ENCODE results near the gene OTOL1.
"Not testable (repeated sequence)": the region's sequence is repeated elsewhere in the genome, so short reads cannot be mapped to it uniquely, and the experiment has no call there.

The OTOL1 gene

DNA sequence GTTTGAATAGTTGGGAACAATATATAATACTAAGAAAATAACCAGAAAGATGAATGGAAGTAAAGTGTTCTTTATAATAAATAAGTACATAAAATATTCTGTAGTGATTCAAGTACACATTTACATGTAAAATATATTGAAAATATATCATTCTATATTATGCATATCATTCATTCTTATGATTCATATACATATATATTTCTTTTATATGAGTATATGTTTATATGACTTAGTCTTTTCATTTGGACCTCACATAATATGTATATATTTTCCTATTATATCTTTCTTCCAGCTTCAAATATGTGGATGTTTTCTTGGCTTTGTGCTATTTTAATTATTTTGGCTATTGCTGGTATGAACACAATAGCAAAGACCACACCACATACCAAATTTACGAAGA is at the start of gene OTOL1:
Gene OTOL1, plus strand, starts transcription at position 301 of the 400 bp plus-strand sequence. Its CDS starts 0 bp downstream, at position 301.
- DNase-seq, result no peak

DNA sequence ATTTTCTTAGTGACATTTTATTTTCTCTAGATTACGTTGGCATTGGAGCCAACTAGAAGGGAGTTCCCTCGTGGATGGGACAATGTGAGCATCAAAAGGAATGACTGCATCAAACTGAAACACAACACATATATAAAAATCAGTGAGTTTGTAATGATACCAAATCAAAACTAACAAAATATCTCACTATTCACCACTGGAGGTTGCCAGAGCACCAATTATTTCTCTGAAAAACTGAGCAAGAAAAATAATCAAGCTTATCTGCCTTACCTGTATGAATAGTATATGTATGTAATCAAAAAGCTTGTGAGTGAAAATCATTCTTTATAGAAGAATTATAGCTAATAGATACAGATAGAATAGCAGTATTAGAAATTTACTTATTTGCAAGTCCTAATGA is 46.8 kb upstream of the OTOL1 start:
- no peak for DNase-seq

DNA sequence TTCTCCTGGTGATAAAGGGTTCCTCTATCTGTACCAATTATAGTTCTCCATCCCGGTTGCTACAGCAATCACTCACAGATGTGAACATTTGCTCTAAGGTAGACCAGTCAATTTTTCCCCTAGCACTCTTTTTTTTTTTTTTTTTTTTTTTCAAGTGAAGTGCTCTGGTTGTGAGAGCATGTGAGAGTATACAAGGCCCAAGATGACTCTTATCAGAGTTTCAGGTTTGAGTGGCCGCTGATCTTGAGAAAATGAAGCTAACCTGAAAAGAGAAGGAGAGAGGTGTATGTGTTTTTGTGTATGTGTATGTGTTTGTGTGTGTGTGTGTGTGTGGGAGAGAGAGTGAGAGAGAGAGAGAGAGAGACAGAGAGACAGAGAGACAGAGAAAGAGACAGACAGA is 44.4 kb upstream of the OTOL1 start:
- no peak for DNase-seq

DNA sequence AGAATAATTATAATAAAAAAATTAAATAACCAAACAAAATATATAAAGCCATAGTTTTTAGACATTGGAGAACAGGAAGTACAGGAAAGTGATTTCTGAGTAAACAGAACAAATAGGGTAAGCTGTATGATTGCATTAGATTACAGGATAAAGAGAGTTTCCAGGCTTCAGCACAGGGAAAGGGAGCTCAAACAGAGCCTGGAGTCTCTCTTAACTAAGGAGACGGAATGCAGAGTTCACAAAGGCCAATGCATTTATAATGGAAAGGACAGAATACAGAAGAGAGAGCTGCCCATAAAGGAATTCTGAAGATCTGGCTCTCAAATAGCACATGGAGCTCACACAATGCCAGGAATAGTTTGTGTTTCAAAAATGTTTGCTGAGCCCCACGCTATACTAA is 42.0 kb upstream of the OTOL1 start:
- no peak for DNase-seq

DNA sequence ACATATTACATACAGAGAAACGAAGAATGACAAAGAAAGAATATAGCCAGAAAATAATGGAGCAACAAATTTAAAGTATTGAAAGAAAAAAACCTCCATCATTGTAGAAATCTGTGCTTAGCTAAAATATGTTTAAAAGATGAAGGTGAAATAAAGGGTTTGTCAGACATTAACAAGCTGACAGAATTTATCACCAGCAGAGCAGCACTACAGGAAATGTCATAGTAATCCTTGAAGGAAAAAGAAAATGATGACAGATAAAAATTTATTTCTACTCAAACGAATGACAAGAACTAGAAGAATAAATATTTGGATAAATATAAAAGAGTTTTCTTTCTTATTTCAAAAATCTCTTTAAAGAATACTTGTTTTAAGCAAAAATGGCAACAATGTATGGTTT is 40.6 kb upstream of the OTOL1 start:
- DNase-seq, result no peak

DNA sequence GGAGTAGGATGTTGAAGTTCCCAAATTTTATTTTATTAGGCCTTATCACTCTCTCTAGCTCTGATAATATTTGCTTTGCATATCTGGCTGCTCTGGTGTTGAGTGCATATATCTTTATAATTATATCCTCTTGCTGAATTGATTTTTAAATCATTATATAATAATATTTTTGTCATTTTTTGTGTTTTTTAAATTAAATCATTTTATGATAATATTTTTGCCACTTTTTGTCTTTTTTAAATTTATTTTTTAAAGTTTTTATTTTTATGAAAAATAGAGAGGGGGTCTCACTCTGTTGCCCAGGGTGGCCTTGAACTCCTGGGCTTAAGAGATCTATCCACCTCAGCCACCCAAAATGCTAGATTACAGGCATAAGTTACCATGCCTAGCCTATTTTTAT is 34.5 kb upstream of the OTOL1 start:
- DNase-seq, result no peak

DNA sequence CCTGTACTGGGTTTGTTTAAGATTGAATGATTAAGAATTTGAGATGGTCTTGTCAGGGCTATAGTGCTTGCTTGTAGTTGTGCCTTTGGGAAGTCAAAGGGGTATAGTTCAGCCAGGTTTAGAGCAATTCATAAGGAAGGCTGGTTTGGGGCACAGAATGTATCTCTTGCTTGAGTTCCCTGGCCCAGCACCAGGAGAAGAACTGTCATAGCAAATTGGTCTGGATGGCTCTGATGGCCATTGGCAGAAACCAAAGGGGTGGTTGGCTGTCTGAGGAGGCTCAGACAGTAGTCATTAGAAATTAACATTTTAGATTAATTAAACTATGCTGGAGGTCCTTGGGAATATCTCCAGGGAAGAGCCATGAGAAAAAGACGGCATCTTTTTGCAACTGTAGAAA is 25.4 kb upstream of the OTOL1 start:
- no peak for DNase-seq

DNA sequence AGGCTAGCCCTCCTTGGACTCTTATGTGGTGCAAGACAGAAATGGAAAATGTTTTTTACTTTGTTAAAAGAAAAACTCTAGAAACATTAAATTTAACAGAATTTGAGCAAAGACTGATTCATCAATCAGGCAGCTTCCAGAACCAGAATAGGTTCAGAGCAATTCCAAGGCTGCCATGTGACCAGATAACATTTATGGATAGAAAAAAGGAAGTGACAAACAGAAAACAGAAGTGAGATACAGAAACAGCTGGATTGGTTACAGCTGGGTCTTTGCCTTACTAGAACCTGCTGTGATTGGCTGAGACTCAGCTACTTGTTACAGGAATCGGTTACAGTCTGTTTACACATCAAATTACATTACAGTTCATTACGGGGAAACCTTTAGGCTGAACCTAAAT is 22.5 kb upstream of the OTOL1 start:
- DNase-seq, result no peak

DNA sequence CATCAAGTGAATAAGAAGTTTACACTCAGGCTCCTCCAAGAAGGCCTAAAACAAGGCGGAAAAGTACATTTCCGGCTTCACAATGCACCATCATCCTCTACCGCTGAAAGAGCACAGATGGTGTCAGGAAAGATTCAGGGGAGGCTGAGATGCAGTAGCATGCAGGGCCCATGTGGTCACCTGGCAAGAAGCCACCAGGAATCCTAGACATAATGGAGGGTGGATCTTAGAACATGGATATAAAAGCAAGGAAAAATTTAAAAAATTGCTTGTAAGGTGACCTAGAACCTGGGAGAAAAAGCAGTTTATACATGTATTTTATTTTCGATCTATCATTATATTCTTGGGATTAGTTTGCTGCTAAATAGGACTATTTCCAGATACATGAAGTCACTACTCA is 21.9 kb upstream of the OTOL1 start:
- DNase-seq, result no peak

DNA sequence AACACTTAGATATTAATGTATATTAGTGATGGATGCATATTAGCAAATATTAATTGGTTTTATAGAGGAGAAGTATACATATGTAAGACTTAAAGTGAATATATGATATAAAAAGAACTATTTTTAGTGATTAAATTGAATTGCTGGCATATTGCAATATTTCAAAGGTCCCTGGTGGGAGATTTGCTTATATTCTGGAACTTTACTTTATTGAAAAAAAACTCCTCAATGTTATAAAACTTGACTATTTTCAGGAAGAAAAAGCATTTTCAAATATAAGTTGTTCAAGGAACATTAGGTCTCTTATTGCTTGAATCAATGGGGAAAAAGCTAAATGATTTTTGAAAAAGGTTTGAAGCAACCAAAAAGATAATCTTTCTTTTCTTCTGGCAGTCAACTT is 21.4 kb upstream of the OTOL1 start:
- DNase-seq, result no peak

DNA sequence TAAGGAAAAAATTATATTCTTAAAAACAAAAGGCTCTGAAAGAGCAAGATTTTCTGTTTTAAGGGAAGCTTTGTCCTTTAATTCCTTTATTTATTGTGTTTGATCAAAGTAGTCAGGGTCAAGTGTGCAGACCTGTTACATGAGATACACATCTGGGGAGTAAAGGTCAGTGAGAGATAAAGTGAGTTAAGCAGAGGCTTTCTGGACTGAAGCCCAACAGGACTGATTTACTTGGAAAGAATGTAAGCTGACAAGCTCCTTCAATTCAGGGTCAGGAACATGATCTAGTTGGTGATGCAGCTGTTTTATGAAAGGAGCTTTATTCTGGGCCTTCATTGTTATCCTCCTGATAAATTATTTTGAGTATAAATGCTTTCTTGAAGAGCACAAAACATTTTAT is 20.7 kb upstream of the OTOL1 start:
- no peak for DNase-seq

DNA sequence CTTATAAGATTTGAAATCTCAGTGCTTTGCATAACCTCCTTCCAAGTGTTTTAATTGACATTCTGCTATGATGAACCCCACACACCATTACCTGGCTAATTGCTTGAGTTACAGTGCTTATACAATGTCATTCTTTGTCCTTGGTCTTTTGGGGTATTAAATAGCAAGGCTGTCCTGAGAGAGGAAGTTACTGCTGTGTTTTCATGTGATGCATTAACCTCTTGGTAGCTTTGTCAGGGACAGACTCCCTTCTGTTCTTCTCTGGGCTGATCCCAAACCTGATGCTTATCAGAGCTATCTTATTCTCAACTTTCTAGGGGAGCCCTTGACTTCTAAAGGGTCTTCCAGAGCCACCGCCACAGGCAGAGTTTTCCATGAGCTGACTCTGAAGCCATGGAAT is 12.4 kb upstream of the OTOL1 start:
- DNase-seq, result no peak

DNA sequence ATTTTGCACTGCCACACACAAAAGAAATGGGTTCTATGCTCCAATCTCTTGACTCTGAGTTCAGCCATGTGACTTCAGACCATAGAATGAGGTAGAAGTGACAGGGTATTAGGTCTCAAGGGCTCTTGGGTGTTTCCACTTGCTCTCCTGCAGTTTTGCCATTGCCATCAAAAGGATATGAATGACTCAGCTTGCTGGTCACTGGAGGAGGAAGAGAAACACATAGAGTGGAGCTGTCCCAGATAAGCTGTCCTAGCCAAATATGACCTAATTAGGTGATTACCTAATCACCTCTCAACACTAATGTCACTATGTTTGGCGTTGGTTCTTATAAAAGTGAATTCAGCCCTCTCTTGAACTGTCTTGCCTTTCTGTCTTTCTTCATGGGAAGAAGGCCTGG is 8.3 kb upstream of the OTOL1 start:
- not testable (repeated sequence) for DNase-seq

DNA sequence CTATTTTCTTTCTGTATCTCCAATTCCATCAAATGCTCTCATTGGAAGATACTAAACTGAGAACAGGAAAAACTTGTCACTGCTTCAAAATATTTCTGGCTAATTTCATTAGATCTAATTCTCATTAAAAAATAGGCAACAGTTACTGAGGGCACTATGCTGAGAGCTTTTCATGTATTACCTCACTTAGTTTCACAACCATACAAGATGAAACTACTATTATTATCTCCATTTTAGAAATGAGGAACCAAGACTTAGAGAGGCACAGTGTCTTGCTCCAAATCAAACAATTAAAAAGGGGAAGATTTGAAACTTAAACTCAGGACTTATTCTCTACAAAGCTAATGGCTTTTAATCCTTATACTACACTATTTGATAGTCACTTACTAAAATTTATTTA is 7.2 kb upstream of the OTOL1 start:
- DNase-seq, result no peak

DNA sequence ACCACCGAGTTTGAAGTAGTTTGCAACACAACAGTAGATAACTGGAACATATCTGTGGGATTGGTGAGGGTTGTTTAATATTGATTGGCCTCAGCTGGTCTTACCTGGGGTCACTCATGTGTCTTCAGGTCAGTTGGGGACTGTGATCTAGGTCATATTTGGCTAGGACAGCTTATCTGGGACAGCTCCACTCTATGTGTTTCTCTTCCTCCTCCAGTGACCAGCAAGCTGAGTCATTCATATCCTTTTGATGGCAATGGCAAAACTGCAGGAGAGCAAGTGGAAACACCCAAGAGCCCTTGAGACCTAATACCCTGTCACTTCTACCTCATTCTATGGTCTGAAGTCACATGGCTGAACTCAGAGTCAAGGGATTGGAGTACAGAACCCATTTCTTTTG is 5.8 kb upstream of the OTOL1 start:
- not testable (repeated sequence) for DNase-seq

DNA sequence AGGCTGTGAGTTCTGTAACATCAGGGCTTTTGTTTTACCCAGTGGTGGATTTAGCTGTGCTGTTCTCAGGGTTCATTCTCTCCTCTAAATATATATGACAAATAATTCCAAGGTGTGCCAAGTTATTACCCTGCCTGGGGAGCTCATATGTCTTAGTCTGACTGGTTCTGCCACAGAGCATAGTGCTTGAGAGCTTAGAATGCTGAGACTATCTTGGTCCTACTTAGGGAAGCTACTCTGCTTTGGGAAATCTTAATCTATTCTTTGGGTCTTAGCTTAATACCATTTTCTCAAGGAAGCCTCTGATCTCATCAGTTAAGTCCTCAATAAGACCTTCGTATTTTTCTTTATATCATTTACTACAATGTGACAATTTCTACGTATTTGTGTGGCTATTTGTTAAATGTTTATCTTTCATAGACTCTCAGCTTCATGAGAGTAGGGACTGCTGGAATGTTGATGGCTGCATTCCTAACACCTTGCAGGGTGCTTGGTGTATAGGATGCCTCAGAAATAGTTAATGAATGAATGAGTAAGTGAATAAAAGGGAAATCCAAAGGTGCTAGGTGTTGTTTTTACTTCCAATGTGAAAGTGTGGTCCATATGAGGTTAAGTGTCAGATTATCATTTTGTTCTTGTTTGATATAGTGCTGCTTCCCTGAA is 1.8 kb downstream of the OTOL1 start:
- no peak for DNase-seq

DNA sequence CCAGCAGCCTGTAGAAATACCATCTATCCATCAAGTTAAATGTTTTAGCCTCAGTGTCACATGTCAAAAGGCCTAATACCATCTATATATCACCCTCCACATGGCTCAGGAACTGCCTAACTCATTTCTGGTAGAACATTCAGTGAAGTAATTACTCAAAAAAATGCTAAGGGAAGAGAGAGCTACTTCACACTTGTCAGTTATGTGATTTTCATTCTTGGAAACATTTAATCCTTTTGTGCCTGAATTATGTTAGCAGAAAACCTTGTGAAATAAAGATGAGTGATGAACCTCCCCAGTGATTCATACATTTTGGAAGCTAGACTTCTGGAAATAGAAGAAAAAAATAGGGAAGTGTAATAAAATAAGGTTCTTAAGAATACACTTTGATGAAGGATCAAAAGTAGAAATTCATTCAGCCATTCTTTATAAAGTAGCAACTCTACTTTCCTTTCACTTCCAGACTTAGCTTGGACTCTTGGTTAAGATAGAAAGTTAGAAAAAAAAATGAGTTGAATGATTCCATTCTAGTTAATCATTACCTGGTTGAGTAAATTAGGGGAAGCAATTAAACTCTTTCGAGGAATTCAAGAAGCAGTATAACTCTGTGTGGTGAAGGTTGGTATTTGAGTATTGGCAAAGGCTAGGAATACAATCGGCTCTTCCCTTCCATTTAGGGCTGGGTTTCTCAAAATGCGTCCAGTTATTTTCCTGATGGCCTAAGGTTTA is 3.6 kb downstream of the OTOL1 start:
- no peak for DNase-seq

DNA sequence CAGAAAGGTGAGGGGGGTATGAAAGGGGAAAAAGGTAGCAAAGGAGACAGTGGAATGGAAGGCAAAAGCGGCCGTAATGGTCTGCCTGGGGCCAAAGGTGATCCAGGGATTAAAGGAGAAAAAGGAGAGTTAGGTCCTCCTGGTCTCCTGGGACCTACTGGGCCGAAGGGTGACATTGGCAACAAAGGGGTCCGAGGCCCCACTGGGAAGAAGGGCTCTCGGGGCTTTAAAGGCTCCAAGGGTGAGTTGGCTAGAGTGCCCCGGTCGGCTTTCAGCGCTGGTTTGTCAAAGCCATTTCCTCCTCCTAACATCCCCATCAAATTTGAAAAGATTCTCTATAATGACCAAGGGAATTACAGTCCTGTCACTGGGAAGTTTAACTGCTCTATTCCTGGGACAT is 6.7 kb downstream of the OTOL1 start:
- no peak for DNase-seq

DNA sequence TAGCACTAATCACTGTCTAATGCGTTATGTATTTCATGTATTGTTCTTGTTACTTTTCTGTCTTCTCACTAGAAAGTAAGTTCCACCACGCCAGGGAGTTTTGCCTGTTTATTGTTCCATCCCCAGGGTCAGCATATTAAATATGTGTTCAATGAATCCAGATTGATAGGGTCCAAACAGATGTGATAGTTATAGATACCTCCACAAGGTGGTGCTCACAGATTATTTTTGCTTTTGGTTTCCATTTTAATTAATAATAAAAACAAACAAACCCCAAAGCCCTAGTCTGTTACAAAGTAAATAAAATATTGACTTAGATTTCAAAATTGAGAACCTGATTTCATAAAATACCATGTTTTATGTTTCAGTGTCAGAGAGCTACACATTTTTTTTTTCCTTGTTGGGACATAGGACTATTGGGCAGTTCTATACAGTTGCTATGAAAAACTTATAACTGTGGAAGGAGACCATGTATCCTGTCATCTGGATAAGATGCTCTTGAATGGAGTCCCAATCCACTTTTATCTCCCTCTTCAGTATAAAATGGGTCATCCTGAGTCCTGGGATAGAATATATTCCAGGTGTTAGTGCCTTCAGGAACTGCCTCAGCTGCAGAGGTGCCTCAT is 12.4 kb downstream of the OTOL1 start:
- peak; percentile 30 for DNase-seq

DNA sequence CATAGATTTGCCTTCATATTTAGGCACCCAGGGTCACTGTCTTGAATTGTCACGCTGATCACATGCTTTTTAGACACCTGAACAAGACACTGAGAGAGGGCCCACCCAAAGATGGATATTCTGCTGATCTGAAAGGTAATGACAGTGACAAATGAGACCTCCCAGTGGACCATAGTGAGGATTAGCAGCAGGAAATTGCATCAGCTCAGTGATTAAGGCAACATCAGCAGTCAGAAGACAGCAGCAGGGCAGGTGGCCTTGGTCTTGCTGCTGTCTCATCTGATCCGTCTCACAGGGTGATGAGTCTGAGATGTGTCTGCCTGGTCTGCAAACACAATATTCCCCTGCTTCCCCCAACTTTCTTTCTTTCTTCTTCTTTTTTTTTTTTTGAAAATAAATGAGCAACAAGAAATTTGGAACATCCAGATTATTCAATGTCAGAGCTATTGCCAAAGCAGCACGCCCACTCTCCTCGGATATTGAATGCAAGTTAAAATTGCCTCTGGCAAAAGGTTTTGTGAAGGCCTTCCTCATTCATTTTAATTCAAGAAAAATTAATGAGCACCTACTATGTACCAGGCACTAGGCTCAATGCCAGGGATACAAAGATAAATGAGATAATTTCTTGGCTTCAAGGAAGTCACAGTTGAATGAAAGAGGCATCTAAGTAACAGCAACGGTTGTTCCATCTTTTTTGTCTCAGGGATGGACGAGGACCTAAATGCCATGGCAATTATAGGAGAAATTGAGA is 14.1 kb downstream of the OTOL1 start:
- DNase-seq, result no peak

DNA sequence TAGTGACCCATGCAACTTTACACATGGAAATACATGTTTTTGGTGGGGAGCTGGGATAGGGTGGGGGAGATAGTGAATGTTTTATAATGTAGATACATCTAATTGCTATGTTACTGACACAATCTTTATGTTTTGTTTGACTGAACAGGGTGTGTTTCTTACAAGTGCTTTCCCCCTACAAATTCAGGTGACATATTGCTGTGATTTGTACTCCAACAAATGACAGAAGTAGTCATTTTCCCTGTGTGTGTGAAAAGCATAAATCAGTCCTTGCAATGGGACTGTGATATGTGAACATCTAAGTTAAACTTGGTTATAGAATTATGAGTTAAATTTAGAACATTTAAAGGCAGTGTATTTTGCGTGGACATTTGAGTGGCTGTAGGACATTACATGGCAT is 27.3 kb downstream of the OTOL1 start:
- no peak for DNase-seq

DNA sequence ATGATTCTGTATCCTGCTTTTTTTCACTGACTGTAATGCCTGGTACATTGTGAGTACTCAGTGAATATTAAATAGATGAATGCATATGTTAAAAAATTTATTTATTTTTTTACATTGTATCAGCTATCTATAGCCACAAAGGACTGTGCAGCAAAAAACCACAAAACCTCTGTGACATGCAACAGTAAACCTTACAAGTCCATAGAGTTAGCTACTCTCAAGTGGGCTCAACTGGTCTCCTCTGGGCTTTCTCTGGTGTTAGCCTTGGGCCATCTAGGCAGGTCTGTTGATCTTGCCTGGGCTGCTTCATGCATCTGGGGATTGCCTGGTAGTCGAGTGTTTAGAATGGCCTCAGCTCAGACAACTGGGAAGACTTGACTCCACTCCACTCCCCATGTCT is 35.3 kb downstream of the OTOL1 start:
- no peak for DNase-seq

DNA sequence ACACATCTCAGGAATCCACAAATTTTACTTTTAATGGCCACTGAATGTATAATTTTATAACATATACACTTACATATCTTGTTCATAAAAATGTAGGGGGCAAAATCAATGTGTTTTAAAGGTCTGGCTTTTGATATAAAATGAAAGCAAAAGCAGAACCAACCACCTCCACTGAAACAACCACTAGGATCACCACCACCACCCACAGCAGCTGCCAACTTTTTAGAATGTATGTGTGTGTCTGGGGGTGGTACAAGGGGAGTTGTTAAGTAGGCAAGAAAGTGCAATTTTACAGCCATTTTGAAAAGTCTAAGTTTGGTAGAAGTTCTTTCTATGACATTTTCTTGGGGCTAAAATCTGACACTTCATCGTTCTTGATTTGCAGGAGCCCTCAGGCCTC is 44.0 kb downstream of the OTOL1 start:
- DNase-seq, result no peak

DNA sequence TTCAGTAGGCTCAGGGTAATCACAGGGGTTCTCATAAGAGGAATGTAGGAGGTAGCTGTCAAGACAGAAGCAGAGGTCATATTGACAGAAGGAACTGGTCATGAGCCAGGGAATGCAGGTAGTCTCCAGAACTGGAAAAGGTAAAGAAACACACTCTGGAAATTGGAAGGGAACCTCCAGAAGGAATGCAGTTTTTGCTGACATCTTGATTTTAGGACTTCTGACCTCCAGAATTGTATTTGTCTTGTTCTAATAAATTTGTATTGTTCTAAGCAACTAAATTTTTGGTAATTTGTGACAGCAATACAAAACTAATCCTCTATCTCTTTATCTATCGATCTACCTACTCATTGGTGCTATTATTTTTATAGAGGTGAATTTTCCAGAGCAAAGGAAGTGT is 49.2 kb downstream of the OTOL1 start:
- DNase-seq, result no peak

All from hematopoietic multipotent progenitor cell treated with erythropoietin and hydrocortisone succinate and interleukin-3 and kit ligand, for 8 days (in vitro differentiated cells).